SJCRH30 (cell line): ENCODE measurements around the gene CACNA1B. TPM values are rescaled to one million over a fixed set of nuclear protein-coding genes. Genes with fewer than 3 reads are reported as not detected.

Source experiments
- DNase-seq, 2 experiments: peaks; one replicate each; pipeline ENCODE4 v3.0.0-alpha.2; 2015 to 2020
- H3K27ac ChIP-seq: fragments of 250-450 bp; sonication (Bioruptor Pico); 2 replicates; pipeline ENCODE4 v1.5.1; 2020; ENCODE audit warnings: mild to moderate bottlenecking, moderate library complexity
- H3K27me3 ChIP-seq: fragments of 250-450 bp; sonication (Bioruptor Pico); 2 replicates; pipeline ENCODE4 v1.5.1; 2020; ENCODE audit warnings: mild to moderate bottlenecking, moderate library complexity
- H3K36me3 ChIP-seq: fragments of 250-450 bp; sonication (Bioruptor Pico); 2 replicates; pipeline ENCODE4 v1.5.1; 2020; ENCODE audit warnings: mild to moderate bottlenecking, moderate library complexity
- H3K4me1 ChIP-seq: fragments of 250-450 bp; sonication (Bioruptor Pico); 2 replicates; pipeline ENCODE4 v1.5.1; 2020; ENCODE audit warnings: mild to moderate bottlenecking, moderate library complexity
- H3K4me3 ChIP-seq: fragments of 250-450 bp; sonication (Bioruptor Pico); 2 replicates; pipeline ENCODE4 v1.5.1; 2020; ENCODE audit warnings: mild to moderate bottlenecking, moderate library complexity
- H3K9me3 ChIP-seq: fragments of 250-450 bp; sonication (Bioruptor Pico); replicated peaks from 2 replicates; pipeline ENCODE4 v1.5.1; 2020; ENCODE audit warnings: mild to moderate bottlenecking, moderate library complexity
- total RNA-seq: library from RNA; depleted of rRNA; stranded (reverse); fragments of >200 nt; shearing (Covaris generic); gene quantifications from 2 replicates; pipeline ENCODE4 v1.2.3, GENCODE V29; 2014

Gene CACNA1B
- total RNA-seq, 1 experiment from 2014 or later: 0.02 TPM

GRCh38 chr9:138095813-138096518 is 218.4 kb downstream of the CACNA1B start:
- DNase-seq: no peak
- no peak overlapping the region for H3K27ac ChIP-seq
- peaks cover 3% of the 10 kb centered on the region; the same call in 1 of the 2 replicates for H3K4me1 ChIP-seq
- H3K27me3 ChIP-seq: no peaks in the 10 kb centered on the region
- H3K36me3 ChIP-seq: no peaks in the 10 kb centered on the region
- H3K4me3 ChIP-seq: no peak overlapping the region
- no peaks in the 10 kb centered on the region; the same call in none of the 2 replicates for H3K9me3 ChIP-seq

- no peaks in the 10 kb centered on the region for H3K27me3 ChIP-seq
- H3K36me3 ChIP-seq: no peaks in the 10 kb centered on the region
- H3K4me3 ChIP-seq: no peak overlapping the region
- H3K9me3 ChIP-seq: no peaks in the 10 kb centered on the region; the same call in none of the 2 replicates
- no peak for DNase-seq
- no peak overlapping the region for H3K27ac ChIP-seq
- peaks cover 3% of the 10 kb centered on the region; the same call in 1 of the 2 replicates for H3K4me1 ChIP-seq
Observed at GRCh38 chr9:138096519-138096845, 218.9 kb downstream of the CACNA1B start.

DNA sequence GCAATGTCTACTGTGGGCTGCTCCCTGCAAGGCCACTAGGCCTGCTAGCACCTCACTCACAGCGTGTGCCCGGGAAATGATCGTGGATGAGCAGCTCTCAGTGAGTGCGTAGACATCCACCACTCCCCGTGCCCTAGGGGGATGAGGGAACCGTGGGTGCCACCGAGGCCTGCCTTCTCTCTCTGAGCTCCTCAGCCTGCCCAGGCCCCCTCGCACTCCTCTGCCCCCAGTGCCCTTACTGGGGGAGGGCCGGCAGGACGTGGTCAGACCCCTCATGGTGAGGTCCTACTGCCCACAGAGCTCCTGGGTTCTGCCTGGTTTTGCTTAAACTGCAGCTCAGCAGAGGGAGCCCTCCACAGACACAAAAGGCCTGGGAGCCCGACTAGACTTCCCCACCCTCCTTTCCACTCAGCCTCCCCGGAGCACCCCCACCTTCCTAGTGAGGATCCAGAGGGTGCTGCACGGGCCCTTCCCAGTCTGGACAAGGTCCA is 220.0 kb downstream of the CACNA1B start:
- no peaks in the 10 kb centered on the region for H3K27me3 ChIP-seq
- peaks cover 3% of the 10 kb centered on the region; the same call in 1 of the 2 replicates for H3K4me1 ChIP-seq
- no peak overlapping the region for H3K27ac ChIP-seq
- no peak overlapping the region for H3K4me3 ChIP-seq
- DNase-seq: no peak
- no peaks in the 10 kb centered on the region; the same call in none of the 2 replicates for H3K9me3 ChIP-seq
- H3K36me3 ChIP-seq: no peaks in the 10 kb centered on the region

DNA sequence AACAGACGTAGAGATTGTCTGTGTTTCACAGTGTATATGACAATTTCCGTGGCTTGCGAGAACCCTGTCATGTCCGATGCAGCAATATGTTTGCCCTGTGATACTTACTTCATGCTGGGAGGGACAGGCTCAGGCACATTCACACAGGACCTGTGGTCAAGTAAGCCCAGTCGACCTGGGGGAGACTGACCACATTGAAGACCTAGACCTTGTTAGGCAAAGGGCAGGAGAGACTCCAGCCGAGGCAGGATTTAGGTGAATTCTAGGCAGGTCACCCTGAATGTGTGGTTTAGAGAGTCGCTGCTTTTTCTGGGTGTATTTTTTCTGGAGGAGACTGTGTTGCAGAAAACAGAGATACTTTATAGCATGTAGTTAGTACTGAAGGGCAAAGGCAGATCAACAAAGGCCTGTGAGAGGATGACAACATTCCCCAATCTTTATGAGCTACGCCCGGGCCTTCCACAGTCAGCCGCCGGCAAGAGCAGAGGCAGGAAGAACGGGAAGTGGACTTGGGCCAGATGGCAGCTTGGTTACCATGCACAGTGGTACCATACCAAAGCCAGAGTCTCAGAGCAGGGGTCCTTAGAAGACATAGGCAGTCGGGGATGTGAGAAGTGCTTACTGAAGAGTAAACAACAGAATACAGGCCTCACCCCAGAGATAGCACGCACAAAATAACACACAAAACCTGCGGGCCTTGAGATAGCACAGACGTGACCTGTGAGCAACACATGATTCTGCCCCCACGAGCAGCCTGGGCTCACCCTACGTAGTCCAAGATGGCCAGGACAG is 220.7 kb downstream of the CACNA1B start:
- H3K27me3 ChIP-seq: no peaks in the 10 kb centered on the region
- H3K27ac ChIP-seq: no peak overlapping the region
- no peaks in the 10 kb centered on the region; the same call in 1 of the 2 replicates for H3K9me3 ChIP-seq
- H3K4me3 ChIP-seq: no peak overlapping the region
- no peak for DNase-seq
- peaks cover 3% of the 10 kb centered on the region; the same call in 1 of the 2 replicates for H3K4me1 ChIP-seq
- no peaks in the 10 kb centered on the region for H3K36me3 ChIP-seq

- Histone ChIP-seq H3K9me3 (no peaks in the 10 kb centered on the region), H3K4me3 (no peak overlapping the region), H3K36me3 (no peaks in the 10 kb centered on the region), H3K27ac (no peak overlapping the region), H3K4me1 (no peaks in the 10 kb centered on the region), H3K27me3 (no peaks in the 10 kb centered on the region)
- no peak for DNase-seq
Observed at GRCh38 chr9:138098908-138099791, 221.6 kb downstream of the CACNA1B start.

GRCh38 chr9:138099803-138100598 is 222.4 kb downstream of the CACNA1B start:
- Histone ChIP-seq H3K36me3 (no peaks in the 10 kb centered on the region), H3K4me1 (no peaks in the 10 kb centered on the region), H3K27ac (no peak overlapping the region), H3K27me3 (no peaks in the 10 kb centered on the region), H3K4me3 (no peak overlapping the region), H3K9me3 (no peaks in the 10 kb centered on the region)
- no peak for DNase-seq

GRCh38 chr9:138100711-138101350 is 223.2 kb downstream of the CACNA1B start:
- H3K27me3 ChIP-seq: no peaks in the 10 kb centered on the region
- H3K4me3 ChIP-seq: no peak overlapping the region
- no peaks in the 10 kb centered on the region for H3K9me3 ChIP-seq
- H3K27ac ChIP-seq: no peak overlapping the region
- no peaks in the 10 kb centered on the region for H3K36me3 ChIP-seq
- H3K4me1 ChIP-seq: no peaks in the 10 kb centered on the region
- DNase-seq: peak in 1 of 2 experiments; percentile 37

DNA sequence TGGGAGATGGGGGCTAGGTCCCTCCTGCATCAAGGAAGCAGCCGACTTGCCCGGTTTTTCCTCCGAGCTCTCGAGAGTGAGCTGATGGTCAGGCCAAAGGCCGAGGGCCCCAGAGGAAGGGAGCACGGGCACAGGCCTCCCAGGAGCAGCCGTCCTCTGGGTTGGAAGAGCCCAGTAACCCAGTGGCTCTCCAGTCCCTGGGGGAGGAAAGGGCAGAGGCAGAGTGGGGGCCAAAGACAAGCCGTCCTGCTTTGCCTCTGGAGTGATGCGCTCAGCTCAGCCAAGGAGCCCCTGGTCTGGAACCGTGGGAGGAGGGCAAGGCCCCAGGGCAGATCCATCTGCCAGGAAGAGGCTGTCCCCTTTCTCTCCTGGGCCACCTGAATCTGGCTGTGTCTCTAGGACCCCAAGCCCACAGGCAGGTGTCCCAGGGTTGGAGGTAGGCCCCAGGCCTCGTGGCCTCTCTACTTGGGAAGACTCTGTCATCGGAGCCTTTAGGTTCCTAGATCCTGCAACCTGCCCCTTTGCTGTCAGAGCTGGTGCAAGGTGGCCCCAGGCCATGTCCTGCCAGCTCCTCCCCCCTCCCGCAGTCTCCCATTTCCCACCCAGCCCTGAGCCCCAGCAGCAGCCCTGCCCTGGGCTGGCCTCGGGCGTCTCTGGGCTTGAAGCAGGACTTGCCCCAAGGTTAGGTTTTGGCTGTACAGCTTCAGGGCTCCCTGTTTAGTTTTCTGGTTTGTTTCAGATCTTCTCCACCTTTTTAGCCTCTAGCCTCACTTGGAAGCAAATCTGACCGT is 224.1 kb downstream of the CACNA1B start:
- Histone ChIP-seq H3K4me1 (no peaks in the 10 kb centered on the region), H3K27me3 (no peaks in the 10 kb centered on the region), H3K36me3 (no peaks in the 10 kb centered on the region), H3K9me3 (no peaks in the 10 kb centered on the region), H3K4me3 (no peak overlapping the region), H3K27ac (no peak overlapping the region)
- DNase-seq: no peak

- H3K27ac ChIP-seq: no peak overlapping the region
- no peaks in the 10 kb centered on the region for H3K4me1 ChIP-seq
- H3K27me3 ChIP-seq: no peaks in the 10 kb centered on the region
- no peak overlapping the region for H3K4me3 ChIP-seq
- H3K9me3 ChIP-seq: no peaks in the 10 kb centered on the region
- H3K36me3 ChIP-seq: no peaks in the 10 kb centered on the region
- no peak for DNase-seq
Observed at GRCh38 chr9:138102246-138103051, 224.9 kb downstream of the CACNA1B start.

GRCh38 chr9:138103111-138103848 is 225.7 kb downstream of the CACNA1B start:
- no peaks in the 10 kb centered on the region for H3K9me3 ChIP-seq
- H3K4me1 ChIP-seq: no peaks in the 10 kb centered on the region
- H3K27ac ChIP-seq: no peak overlapping the region
- H3K27me3 ChIP-seq: no peaks in the 10 kb centered on the region
- H3K36me3 ChIP-seq: no peaks in the 10 kb centered on the region
- peak in 1 of 2 experiments; percentile 39 for DNase-seq
- H3K4me3 ChIP-seq: no peak overlapping the region

GRCh38 chr9:138103849-138104206 is 226.2 kb downstream of the CACNA1B start:
- no peaks in the 10 kb centered on the region for H3K4me1 ChIP-seq
- H3K27ac ChIP-seq: no peak overlapping the region
- no peaks in the 10 kb centered on the region for H3K9me3 ChIP-seq
- H3K27me3 ChIP-seq: no peaks in the 10 kb centered on the region
- no peaks in the 10 kb centered on the region for H3K36me3 ChIP-seq
- no peak for DNase-seq
- H3K4me3 ChIP-seq: no peak overlapping the region
